Esophagus muscularis mucosa (tissue), 4 donors: Measurements from ENCODE around the gene APP. TPM values are rescaled to one million over a fixed set of nuclear protein-coding genes. Genes with fewer than 3 reads are reported as not detected.

Experiments
- DNase-seq: peaks from one replicate; pipeline ENCODE4 v3.0.0-alpha.2; 2017; ENCODE audit errors: extremely low spot score
- H3K27ac ChIP-seq, 4 donors: fragments of 200-600 bp; sonication (generic); replicated peaks in 1 of 4; 1 replicate in 3 of 4; 2 replicates in 1 of 4; pipeline ENCODE4 v1.5.1; 2016 to 2019; ENCODE audit warnings: mild to moderate bottlenecking in 1 of 4
- H3K27me3 ChIP-seq, 4 donors: fragments of 200-600 bp; sonication (generic); one replicate each; pipeline versions ENCODE4 v1.5.1 to v1.6.0; 2016 to 2019
- H3K36me3 ChIP-seq, 4 donors: fragments of 200-600 bp; sonication (generic); one replicate each; pipeline ENCODE4 v1.5.1; 2016 to 2019
- H3K4me1 ChIP-seq, 4 donors: fragments of 200-600 bp; sonication (generic); one replicate each; pipeline ENCODE4 v1.5.1; 2016 to 2019
- H3K4me3 ChIP-seq, 4 donors: fragments of 200-600 bp; sonication (generic); 1 replicate in 2 of 4; 2 replicates in 2 of 4; pipeline ENCODE4 v1.5.1; 2016 to 2019; ENCODE audit warnings: mild to moderate bottlenecking in 4 of 4, moderate library complexity in 1 of 4
- H3K9me3 ChIP-seq, 4 donors: fragments of 200-600 bp; sonication (generic); 1 replicate in 3 of 4; 2 replicates in 1 of 4; pipeline ENCODE4 v1.5.1; 2016 to 2019
- CTCF ChIP-seq, 3 experiments: fragments of 200-600 bp in 2 of 3; fragments of 450-650 bp in 1 of 3; sonication (generic) in 2 of 3; IDR thresholded peaks; one replicate each; pipeline ENCODE4 v1.5.1; 2017 to 2019; ENCODE audit warnings: antibody characterized with exemption in 3 of 3, mild to moderate bottlenecking in 2 of 3, moderate library complexity in 1 of 3
- EP300 ChIP-seq: sonication (generic); formaldehyde crosslinking; IDR thresholded peaks from one replicate; pipeline ENCODE4 v1.6.1; 2017; ENCODE audit warnings: antibody characterized with exemption
- POLR2A ChIP-seq: fragments of 450-650 bp; IDR thresholded peaks from one replicate; pipeline ENCODE4 v1.6.1; 2017; ENCODE audit warnings: antibody characterized with exemption, moderate library complexity, mild to moderate bottlenecking, low read depth
- POLR2AphosphoS5 ChIP-seq, 2 donors: sonication (generic); formaldehyde crosslinking; IDR thresholded peaks; one replicate each; pipeline ENCODE4 v1.6.1; 2017; ENCODE audit warnings: antibody characterized with exemption in 2 of 2
- WGBS: methylation state at CpG from one replicate; pipeline ENCODE4 v1.1.5; 2018; 5-methylcytosine and 5-hydroxymethylcytosine counted together
- intact Hi-C: fragments of 100-400 bp; cut with DNase I; formaldehyde crosslinking; loops from one replicate; pipeline ENCODE4 v1.15.1; 2023
- total RNA-seq, 4 donors: library from RNA; depleted of rRNA; stranded (reverse); fragments of >200 nt; gene quantifications; one replicate each; pipeline versions ENCODE4 v1.1.0 to v1.2.1, GENCODE V29; 2016

Gene APP
- total RNA-seq, 4 donors from 2014 or later = 459 to 790 (median 624) TPM

GRCh38 chr21:26188422-26188821, 17.9 kb upstream of the APP start:
- DNase-seq = no peak
- TF ChIP-seq POLR2AphosphoS5 (IDR thresholded peaks at IDR 0.05) (no peak), POLR2A (no peak), CTCF (IDR thresholded peaks at IDR 0.05) (no peak), EP300 (no peak)
- no peaks in the 10 kb centered on the region for H3K36me3 ChIP-seq
- no peak overlapping the region for H3K27ac ChIP-seq
- H3K4me3 ChIP-seq = no peak overlapping the region
- no peaks in the 10 kb centered on the region for H3K4me1 ChIP-seq
- peaks cover 0 to 9% (median 0%) of the 10 kb centered on the region in 4 donors for H3K9me3 ChIP-seq
- H3K27me3 ChIP-seq = no peaks in the 10 kb centered on the region
- WGBS = 80% methylated on average over 5 of the region's 5 CpGs
- intact Hi-C loops = no loop called here

DNA sequence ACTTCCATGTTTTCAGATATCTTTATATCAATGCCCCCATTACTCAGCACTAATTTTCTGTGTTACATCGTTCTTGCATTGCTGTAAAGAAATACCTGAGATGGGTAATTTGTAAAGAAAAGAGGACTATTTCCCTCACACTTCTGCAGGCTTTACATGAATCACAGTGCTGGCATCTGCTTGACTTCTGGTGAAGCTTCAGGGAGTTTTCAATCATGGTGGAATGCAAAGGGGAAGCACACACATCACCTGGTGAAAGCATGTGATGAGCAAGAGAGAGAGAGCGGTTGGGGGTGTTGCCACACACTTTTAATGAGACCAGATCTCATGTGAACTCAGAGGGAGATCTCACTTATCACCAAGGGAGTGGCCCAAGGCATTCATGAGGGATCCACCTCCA, 14.9 kb upstream of the APP start:
- H3K4me1 ChIP-seq = no peaks in the 10 kb centered on the region
- H3K9me3 ChIP-seq = peaks cover 0 to 9% (median 0%) of the 10 kb centered on the region in 4 donors
- H3K27ac ChIP-seq = no peak overlapping the region
- H3K36me3 ChIP-seq = no peaks in the 10 kb centered on the region
- no peak for TF ChIP-seq CTCF (IDR thresholded peaks at IDR 0.05)
- no peak for TF ChIP-seq POLR2A
- TF ChIP-seq POLR2AphosphoS5 (IDR thresholded peaks at IDR 0.05) = no peak
- TF ChIP-seq EP300 = no peak
- 96% methylated on average over 2 of the region's 2 CpGs for WGBS
- intact Hi-C loops = no loop called here
- no peaks in the 10 kb centered on the region for H3K27me3 ChIP-seq
- DNase-seq = no peak
- H3K4me3 ChIP-seq = no peak overlapping the region

DNA sequence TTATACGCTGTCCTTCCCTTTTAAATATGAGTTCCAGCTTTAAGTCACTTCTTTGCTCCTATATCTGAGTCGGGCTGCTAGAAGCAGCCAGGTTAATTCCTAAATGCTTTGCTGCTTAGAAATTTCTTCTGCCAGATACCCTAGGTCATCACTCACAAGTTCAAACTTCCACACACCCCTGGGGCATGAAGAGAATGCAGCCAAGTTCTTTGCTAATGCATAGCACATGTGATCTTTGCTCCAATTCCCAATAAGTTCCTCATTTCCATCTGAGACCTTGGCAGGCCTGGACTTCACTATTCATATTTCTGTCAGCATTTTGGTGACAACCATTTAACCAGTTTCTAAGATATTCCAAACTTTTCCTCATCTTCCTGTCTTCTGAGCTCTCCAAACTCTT, 14.5 kb upstream of the APP start:
- no peak for DNase-seq
- no peak overlapping the region for H3K4me3 ChIP-seq
- no peak overlapping the region for H3K27ac ChIP-seq
- no peaks in the 10 kb centered on the region for H3K36me3 ChIP-seq
- no peaks in the 10 kb centered on the region for H3K4me1 ChIP-seq
- TF ChIP-seq POLR2AphosphoS5 (IDR thresholded peaks at IDR 0.05) = no peak
- no peak for TF ChIP-seq CTCF (IDR thresholded peaks at IDR 0.05)
- TF ChIP-seq POLR2A = no peak
- TF ChIP-seq EP300 = no peak
- no peaks in the 10 kb centered on the region for H3K27me3 ChIP-seq
- 84% methylated on average over 2 of the region's 2 CpGs for WGBS
- intact Hi-C loops = no loop called here
- H3K9me3 ChIP-seq = peaks cover 0 to 9% (median 0%) of the 10 kb centered on the region in 4 donors

DNA sequence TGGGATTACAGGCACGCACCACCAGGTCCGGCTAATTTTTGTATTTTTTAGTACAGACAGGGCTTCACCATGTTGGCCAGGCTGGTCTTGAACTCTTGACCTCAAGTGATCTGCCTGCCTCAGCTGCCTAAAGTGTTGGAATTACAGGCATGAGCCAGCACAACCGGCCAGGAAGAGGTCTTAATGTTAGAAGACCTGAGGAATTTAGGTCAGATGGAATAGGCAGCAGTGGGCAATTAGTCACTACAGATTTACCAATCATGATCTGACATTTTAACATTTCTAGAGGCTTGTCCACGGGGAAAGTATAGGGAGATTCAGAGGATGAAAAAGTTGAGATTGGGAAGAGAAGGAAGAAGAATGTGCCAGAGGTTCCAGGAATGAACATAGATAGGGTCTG, 8.9 kb upstream of the APP start:
- Histone ChIP-seq H3K4me3 (no peak overlapping the region), H3K36me3 (no peaks in the 10 kb centered on the region), H3K27me3 (no peaks in the 10 kb centered on the region), H3K27ac (no peak overlapping the region), H3K9me3 (peaks cover 0 to 4% (median 0%) of the 10 kb centered on the region in 4 donors), H3K4me1 (no peaks in the 10 kb centered on the region)
- DNase-seq = no peak
- TF ChIP-seq POLR2AphosphoS5 (IDR thresholded peaks at IDR 0.05) (no peak), POLR2A (no peak), CTCF (IDR thresholded peaks at IDR 0.05) (no peak), EP300 (no peak)
- WGBS = 86% methylated on average over 4 of the region's 4 CpGs
- intact Hi-C loops = no loop called here

DNA sequence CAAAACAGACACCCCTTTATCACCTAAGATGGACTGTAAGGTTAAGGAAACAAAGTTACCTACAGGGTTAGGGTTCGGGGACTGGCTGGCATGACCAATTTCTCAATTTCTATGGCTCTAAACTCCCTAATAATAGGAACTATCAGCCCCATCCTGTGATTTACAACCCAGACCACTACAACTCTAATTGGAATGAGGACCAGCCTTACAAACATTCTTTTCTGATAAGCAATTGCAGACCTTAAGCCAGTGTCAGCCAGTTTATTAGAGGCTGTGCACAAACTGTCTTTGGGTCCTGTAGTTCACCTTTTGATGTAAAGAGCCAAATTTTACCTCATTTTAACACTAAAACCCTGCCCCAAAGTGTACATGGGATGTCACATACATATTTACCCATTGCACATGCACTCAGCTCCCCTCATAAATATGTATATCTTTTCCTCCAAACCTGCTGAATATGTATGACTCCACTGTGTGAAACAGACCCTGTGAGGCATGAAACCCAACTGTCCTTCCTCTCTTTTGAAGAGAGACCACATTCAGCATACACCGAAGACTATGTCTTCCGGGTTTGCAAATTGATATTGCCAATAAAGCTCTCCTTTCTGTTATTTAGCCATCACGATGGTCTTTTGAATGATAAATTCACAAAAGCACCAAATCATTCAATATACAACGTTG, 7.3 kb upstream of the APP start:
- Histone ChIP-seq H3K27me3 (no peaks in the 10 kb centered on the region), H3K27ac (no peak overlapping the region), H3K4me1 (no peaks in the 10 kb centered on the region), H3K4me3 (no peak overlapping the region), H3K36me3 (no peaks in the 10 kb centered on the region), H3K9me3 (no peaks in the 10 kb centered on the region)
- DNase-seq = no peak
- 91% methylated on average over 5 of the region's 5 CpGs for WGBS
- TF ChIP-seq CTCF (IDR thresholded peaks at IDR 0.05) (no peak), EP300 (no peak), POLR2A (no peak), POLR2AphosphoS5 (IDR thresholded peaks at IDR 0.05) (no peak)
- intact Hi-C loops = no loop called here
